ENCODE measurements around the gene MAMSTR. TPM values are rescaled to one million over a fixed set of nuclear protein-coding genes. Genes with fewer than 3 reads are reported as not detected.

Gene MAMSTR
- total RNA-seq, 1 experiment from 2014 or later: 0.18 TPM

GRCh38 chr19:48673436-48674100, 46.0 kb downstream of the MAMSTR start:
- H3K4me3 ChIP-seq (ENCODE audit: low read length): no peak overlapping the region
- no peak overlapping the region for H3K4me2 ChIP-seq (ENCODE audit: low read length)
- TF ChIP-seq EZH2 (IDR thresholded peaks at IDR 0.05; ENCODE audit: low read length, unreplicated experiment): no peak
- no peak for TF ChIP-seq CTCF (conservative IDR thresholded peaks at IDR 0.05; ENCODE audit: low read depth, low read length)
- TF ChIP-seq EZH2phosphoT487 (IDR thresholded peaks at IDR 0.05; ENCODE audit: borderline replicate concordance, low read length): no peak
- no peak overlapping the region for H2AFZ ChIP-seq (ENCODE audit: low read length)
- H3K36me3 ChIP-seq (ENCODE audit: low read depth, low read length): no peaks in the 10 kb centered on the region
- no TSS peak for BruUV-seq (replicated peaks)
- ChIA-PET CTCF (interaction anchor here (0.8 kb wide), 1 partner anchor 26 kb away, joined by 3 read pairs; no protein-coding TSS in a partner anchor), POLR2A (ENCODE audit: unreplicated experiment) (no interaction called here)
- intact Hi-C loops (cut with micrococcal nuclease): no loop called here
- no peaks in the 10 kb centered on the region for H3K27me3 ChIP-seq (ENCODE audit: low read length)
- no peak for ATAC-seq
- H3F3A ChIP-seq (ENCODE audit: low read length, unreplicated experiment): no peaks in the 10 kb centered on the region
- H4K20me1 ChIP-seq (ENCODE audit: low read length): no peaks in the 10 kb centered on the region
- H3K27ac ChIP-seq (ENCODE audit: low read length): no peak overlapping the region
- no peaks in the 10 kb centered on the region for H3K9me2 ChIP-seq (replicated peaks; ENCODE audit: low read length)
- H3K79me2 ChIP-seq (ENCODE audit: low read length): no peaks in the 10 kb centered on the region
- no peaks in the 10 kb centered on the region for H3K4me1 ChIP-seq (ENCODE audit: insufficient read depth, low read length)
- no peak overlapping the region for H3K9ac ChIP-seq (ENCODE audit: low read length)
- DNase-seq: no peak
- H3K9me3 ChIP-seq (ENCODE audit: low read length): no peaks in the 10 kb centered on the region

- Histone ChIP-seq H3K79me2 (ENCODE audit: low read length) (no peaks in the 10 kb centered on the region), H3K36me3 (ENCODE audit: low read depth, low read length) (no peaks in the 10 kb centered on the region), H3K27me3 (ENCODE audit: low read length) (no peaks in the 10 kb centered on the region), H3F3A (ENCODE audit: low read length, unreplicated experiment) (no peaks in the 10 kb centered on the region), H4K20me1 (ENCODE audit: low read length) (no peaks in the 10 kb centered on the region), H3K9ac (ENCODE audit: low read length) (no peak within 1 kb of the TSS), H3K4me2 (ENCODE audit: low read length) (no peak within 1 kb of the TSS), H3K4me1 (ENCODE audit: insufficient read depth, low read length) (no peaks in the 10 kb centered on the region), H2AFZ (ENCODE audit: low read length) (no peak within 1 kb of the TSS), H3K27ac (ENCODE audit: low read length) (no peak within 1 kb of the TSS), H3K4me3 (ENCODE audit: low read length) (no peak within 1 kb of the TSS), H3K9me3 (ENCODE audit: low read length) (no peaks in the 10 kb centered on the region), H3K9me2 (replicated peaks; ENCODE audit: low read length) (no peaks in the 10 kb centered on the region)
- POLR2A ChIA-PET (ENCODE audit: unreplicated experiment): no interaction called here
- intact Hi-C loops (cut with micrococcal nuclease): no loop called here
- CTCF ChIA-PET: no interaction called here
- TF ChIP-seq CTCF (conservative IDR thresholded peaks at IDR 0.05; ENCODE audit: low read depth, low read length): no peak
- ATAC-seq (no peak), DNase-seq (no peak)
- BruUV-seq (replicated peaks): no TSS peak
These were observed 46.5 kb downstream of the MAMSTR start, which contains the start of gene NTN5 for GRCh38 chr19:48672994-48673393. TSS of gene NTN5 (minus strand) at chr19:48673017. CDS start at chr19:48670986, 2,031 bp downstream.

- Histone ChIP-seq H3K4me2 (ENCODE audit: low read length) (no peak overlapping the region), H3K36me3 (ENCODE audit: low read depth, low read length) (no peaks in the 10 kb centered on the region), H3K27me3 (ENCODE audit: low read length) (no peaks in the 10 kb centered on the region), H3K4me1 (ENCODE audit: insufficient read depth, low read length) (no peaks in the 10 kb centered on the region), H3F3A (ENCODE audit: low read length, unreplicated experiment) (no peaks in the 10 kb centered on the region), H2AFZ (ENCODE audit: low read length) (no peak overlapping the region), H3K9me3 (ENCODE audit: low read length) (no peaks in the 10 kb centered on the region), H3K79me2 (ENCODE audit: low read length) (no peaks in the 10 kb centered on the region), H3K27ac (ENCODE audit: low read length) (no peak overlapping the region), H3K9me2 (replicated peaks; ENCODE audit: low read length) (no peaks in the 10 kb centered on the region), H3K4me3 (ENCODE audit: low read length) (no peak overlapping the region), H4K20me1 (ENCODE audit: low read length) (no peaks in the 10 kb centered on the region), H3K9ac (ENCODE audit: low read length) (no peak overlapping the region)
- BruUV-seq (replicated peaks): no TSS peak
- ATAC-seq (no peak), DNase-seq (no peak)
- POLR2A ChIA-PET (ENCODE audit: unreplicated experiment): no interaction called here
- TF ChIP-seq EZH2phosphoT487 (IDR thresholded peaks at IDR 0.05; ENCODE audit: borderline replicate concordance, low read length) (no peak), EZH2 (IDR thresholded peaks at IDR 0.05; ENCODE audit: low read length, unreplicated experiment) (no peak), CTCF (conservative IDR thresholded peaks at IDR 0.05; ENCODE audit: low read depth, low read length) (no peak)
- intact Hi-C loops (cut with micrococcal nuclease): no loop called here
- CTCF ChIA-PET: no interaction called here
These were observed 48.0 kb downstream of the MAMSTR start for GRCh38 chr19:48671446-48671995.

All from PC-3 (cell line).